Kidney (tissue), 14 donors: ENCODE measurements around the gene STK32A. TPM values are rescaled to one million over a fixed set of nuclear protein-coding genes. Genes with fewer than 3 reads are reported as not detected.

Experiments used
- DNase-seq, 5 donors: peaks; one replicate each; pipeline ENCODE4 v3.0.0-alpha.2; 2013 to 2020
- FAIRE-seq: peaks from 2 replicates; lab custom pipeline; 2012; peaks lifted over from hg19 to GRCh38; lab: Jason Lieb, UNC
- H3K27ac ChIP-seq, 2 donors: one replicate each; pipeline ENCODE4 v1.7.0; 2013; ENCODE audit warnings: low read depth in 2 of 2, low read length in 2 of 2, inconsistent platforms in 1 of 2
- H3K27me3 ChIP-seq: one replicate; pipeline ENCODE4 v1.7.1; 2013; ENCODE audit warnings: low read length, inconsistent platforms; ENCODE audit not compliant: control insufficient read depth, insufficient read depth
- H3K36me3 ChIP-seq, 3 donors: one replicate each; pipeline versions ENCODE4 v1.7.0 to v1.7.1; 2013; ENCODE audit warnings: low read length in 3 of 3, control low read depth in 1 of 3, inconsistent platforms in 1 of 3; ENCODE audit not compliant: insufficient read depth in 3 of 3, control insufficient read depth in 2 of 3
- H3K4me1 ChIP-seq, 3 donors: one replicate each; pipeline versions ENCODE4 v1.7.0 to v1.7.1; 2013; ENCODE audit warnings: low read length in 3 of 3, inconsistent platforms in 1 of 3, low read depth in 1 of 3; ENCODE audit not compliant: control insufficient read depth in 2 of 3, insufficient read depth in 2 of 3
- H3K4me3 ChIP-seq, 3 donors: one replicate each; pipeline versions ENCODE4 v1.7.0 to v1.8.1; 2013; ENCODE audit warnings: low read length in 3 of 3, control low read depth in 1 of 3, inconsistent platforms in 1 of 3
- H3K9ac ChIP-seq, 3 donors: one replicate each; pipeline versions ENCODE4 v1.7.0 to v1.7.1; 2013; ENCODE audit warnings: low read length in 3 of 3, control low read depth in 1 of 3, inconsistent platforms in 1 of 3
- H3K9me3 ChIP-seq, 3 donors: one replicate each; pipeline versions ENCODE4 v1.7.0 to v1.7.1; 2013; ENCODE audit warnings: low read length in 3 of 3, control low read depth in 1 of 3, inconsistent platforms in 1 of 3; ENCODE audit not compliant: control insufficient read depth in 2 of 3, insufficient read depth in 1 of 3
- CTCF ChIP-seq: IDR thresholded peaks from 3 replicates; pipeline ENCODE4 v1.5.1; 2012; ENCODE audit warnings: mild to moderate bottlenecking, moderate library complexity, borderline replicate concordance; ENCODE audit not compliant: insufficient read depth; ENCODE audit errors: extremely low read depth
- intact Hi-C: fragments of 100-400 bp; cut with DNase I; formaldehyde crosslinking; loops from one replicate; pipeline ENCODE4 v1.11.1; 2022
- polyA plus RNA-seq: library from polyadenylated mRNA; stranded (reverse); fragments of 350-450 nt; fragmentation: Illumina TruSeq; extraction: RNeasy Lipid Tissue Mini Kit (QIAGEN cat#74804); gene quantifications from one replicate; pipeline ENCODE4 v1.2.3, GENCODE V29; 2014; ENCODE audit warnings: low read depth, low replicate concordance; ENCODE audit not compliant: insufficient read depth
- total RNA-seq: library from RNA; stranded (reverse); fragmentation: NEBNext Ultra II Directional; extraction: Animal tissue kit (Norgen Biotek cat#: 25700); gene quantifications from one replicate; pipeline ENCODE4 v1.2.1, GENCODE V29; 2021
- donor health status: control.
- donor health status: control.
- donor health status: control.
- donor health status: control.
- donor health status: control.
- donor health status: DM: yes; HTN: yes; CAD: no.
- donor health status: Normal renal cell carcinoma (clear cell type).

Gene STK32A
- total and polyA plus RNA-seq, 2 donors from 2014 or later: 7.8 to 8.6 TPM

- no peak for FAIRE-seq
- no peaks in the 10 kb centered on the region for H3K36me3 ChIP-seq
- no peak overlapping the region for H3K9ac ChIP-seq
- no peak overlapping the region for H3K4me3 ChIP-seq
- H3K4me1 ChIP-seq: no peaks in the 10 kb centered on the region
- TF ChIP-seq CTCF: no peak
- no peaks in the 10 kb centered on the region for H3K9me3 ChIP-seq
- no peak overlapping the region for H3K27ac ChIP-seq
- DNase-seq: no peak
- intact Hi-C loops: loop anchor here (10.0 kb wide), 1 partner anchor 151 kb away; no protein-coding TSS in a partner anchor
- H3K27me3 ChIP-seq: no peaks in the 10 kb centered on the region
Measured at GRCh38 chr5:147223343-147223742, 11.5 kb upstream of the STK32A start.

GRCh38 chr5:147223948-147224791, 10.7 kb upstream of the STK32A start:
- no peak overlapping the region for H3K27ac ChIP-seq
- DNase-seq (peak in 3 of 5 donors; percentile 33 to 79 (median 58)), FAIRE-seq (no peak)
- peaks cover 0 to 2% (median 0%) of the 10 kb centered on the region in 3 donors for H3K9me3 ChIP-seq
- H3K27me3 ChIP-seq: no peaks in the 10 kb centered on the region
- peak; percentile 49 for TF ChIP-seq CTCF
- H3K36me3 ChIP-seq: no peaks in the 10 kb centered on the region
- intact Hi-C loops: loop anchor here (10.0 kb wide), 1 partner anchor 151 kb away; no protein-coding TSS in a partner anchor
- H3K4me1 ChIP-seq: no peaks in the 10 kb centered on the region
- no peak overlapping the region for H3K9ac ChIP-seq
- no peak overlapping the region for H3K4me3 ChIP-seq

- Histone ChIP-seq H3K9me3 (peaks cover 0 to 9% (median 0%) of the 10 kb centered on the region in 3 donors), H3K36me3 (no peaks in the 10 kb centered on the region), H3K4me3 (no peak overlapping the region), H3K4me1 (no peaks in the 10 kb centered on the region), H3K27me3 (no peaks in the 10 kb centered on the region), H3K27ac (no peak overlapping the region), H3K9ac (no peak overlapping the region)
- intact Hi-C loops: loop anchor here (10.0 kb wide), 1 partner anchor 149 kb away; no protein-coding TSS in a partner anchor
- no peak for TF ChIP-seq CTCF
- no peak for DNase-seq
- no peak for FAIRE-seq
Measured at GRCh38 chr5:147225938-147226337, 8.9 kb upstream of the STK32A start.
